ENCODE results near the gene ELSPBP1. TPM values are rescaled to one million over a fixed set of nuclear protein-coding genes. Genes with fewer than 3 reads are reported as not detected.
A peak's percentile ranks its signal among the peaks of the same experiment; 100 is the strongest.
"Not testable (repeated sequence)": the region's sequence is repeated elsewhere in the genome, so short reads cannot be mapped to it uniquely, and the experiment has no call there.

ELSPBP1 gene
- total RNA-seq, 1 experiment from 2014 or later, result not detected

- Histone ChIP-seq H3K23ac (ENCODE audit: insufficient read length, low read depth, low read length) (no peak overlapping the region), H3K4me2 (ENCODE audit: insufficient read depth, insufficient read length, low read length) (no peak overlapping the region), H4K91ac (ENCODE audit: insufficient read length, low read depth, low read length) (no peak overlapping the region), H2BK12ac (ENCODE audit: insufficient read length, low read depth, low read length) (no peak overlapping the region), H2BK120ac (ENCODE audit: low read depth, low read length, poor library complexity, severe bottlenecking) (no peak overlapping the region), H2AK5ac (ENCODE audit: insufficient read length, low read length) (no peak overlapping the region), H3K27me3 (ENCODE audit: insufficient read depth, low read length) (no peaks in the 10 kb centered on the region), H3K14ac (ENCODE audit: insufficient read depth, low read length) (no peak overlapping the region; the same call in 1 of the 2 replicates), H4K8ac (replicated peaks; ENCODE audit: insufficient read length, low read depth, low read length) (no peak overlapping the region), H2BK20ac (ENCODE audit: low read depth, low read length, poor library complexity, severe bottlenecking) (no peak overlapping the region), H2BK15ac (ENCODE audit: low read depth, low read length) (no peak overlapping the region), H2BK5ac (ENCODE audit: insufficient read length, low read length) (no peak overlapping the region), H3K4ac (ENCODE audit: low read depth, low read length) (no peak overlapping the region), H2AFZ (ENCODE audit: low read length) (no peak overlapping the region), H3K9me3 (ENCODE audit: control insufficient read depth, low read depth, low read length) (no peaks in the 10 kb centered on the region), H3K9ac (ENCODE audit: extremely low read depth, insufficient read length, low read length) (no peak overlapping the region), H3K79me2 (ENCODE audit: insufficient read depth, low read length) (no peaks in the 10 kb centered on the region), H3T11ph (ENCODE audit: low read length) (no peak overlapping the region), H4K20me1 (ENCODE audit: control insufficient read depth, insufficient read depth, insufficient read length) (no peaks in the 10 kb centered on the region), H3K27ac (ENCODE audit: insufficient read length, low read depth, low read length) (no peak overlapping the region), H3K4me1 (ENCODE audit: insufficient read depth, low read length) (no peaks in the 10 kb centered on the region; the same call in 1 of the 2 replicates), H4K5ac (ENCODE audit: insufficient read length, low read depth, low read length) (peak overlapping the region; percentile 51), H3K18ac (ENCODE audit: insufficient read length, low read depth, low read length) (peak overlapping the region; percentile 38), H3K79me1 (ENCODE audit: insufficient read depth, low read depth, low read length, poor library complexity, severe bottlenecking) (no peaks in the 10 kb centered on the region), H3K23me2 (ENCODE audit: insufficient read length, low read depth, low read length, poor library complexity, severe bottlenecking) (no peaks in the 10 kb centered on the region), H3K56ac (ENCODE audit: insufficient read length, low read depth, low read length) (no peak overlapping the region)
- Mint-ChIP-seq H3K27ac (no peak overlapping the region), H3K36me3 (ENCODE audit: insufficient read depth in 1 of 3, low read depth in 3 of 3) (peaks cover 2 to 6% (median 6%) of the 10 kb centered on the region in 3 experiments; a peak in 5 of 7 replicates), H3K27me3 (ENCODE audit: low read depth) (peaks cover 5% of the 10 kb centered on the region), H3K4me1 (peaks cover 9 to 15% of the 10 kb centered on the region in 2 experiments), H3K4me3 (peak overlapping the region in 1 of 2 experiments; percentile 11; a peak in 1 of 5 replicates), H3K9me3 (peaks cover 3 to 6% of the 10 kb centered on the region in 2 experiments; a peak in 3 of 5 replicates)
- peak; percentile 52; the same call in 2 of the 3 replicates for TF ChIP-seq CTCF (conservative IDR thresholded peaks at IDR 0.05)
- WGBS (ENCODE audit: extremely low coverage, insufficient read length, low lambda C conversion rate), result no CpG with 5 or more reads among the region's 2 CpGs
- DNase-seq, result no peak
Measured at GRCh38 chr19:48069435-48069834, 75.0 kb downstream of the ELSPBP1 start.

GRCh38 chr19:48070177-48070769 is 75.8 kb downstream of the ELSPBP1 start:
- not testable (repeated sequence) for H3K4ac ChIP-seq (ENCODE audit: low read depth, low read length); DNase-seq; H3K4me3 Mint-ChIP-seq; H2AK5ac ChIP-seq (ENCODE audit: insufficient read length, low read length); H3K18ac ChIP-seq (ENCODE audit: insufficient read length, low read depth, low read length); H3K27me3 Mint-ChIP-seq (ENCODE audit: low read depth); H2BK12ac ChIP-seq (ENCODE audit: insufficient read length, low read depth, low read length); H3K9me3 ChIP-seq (ENCODE audit: control insufficient read depth, low read depth, low read length); H4K8ac ChIP-seq (replicated peaks; ENCODE audit: insufficient read length, low read depth, low read length); H3K14ac ChIP-seq (ENCODE audit: insufficient read depth, low read length); H3K4me1 ChIP-seq (ENCODE audit: insufficient read depth, low read length); H3K23ac ChIP-seq (ENCODE audit: insufficient read length, low read depth, low read length); H3K79me1 ChIP-seq (ENCODE audit: insufficient read depth, low read depth, low read length, poor library complexity, severe bottlenecking); H3K9me3 Mint-ChIP-seq; H3K9ac ChIP-seq (ENCODE audit: extremely low read depth, insufficient read length, low read length); H4K91ac ChIP-seq (ENCODE audit: insufficient read length, low read depth, low read length); H2BK120ac ChIP-seq (ENCODE audit: low read depth, low read length, poor library complexity, severe bottlenecking); H4K20me1 ChIP-seq (ENCODE audit: control insufficient read depth, insufficient read depth, insufficient read length); H3K4me1 Mint-ChIP-seq; H3K56ac ChIP-seq (ENCODE audit: insufficient read length, low read depth, low read length); H2BK20ac ChIP-seq (ENCODE audit: low read depth, low read length, poor library complexity, severe bottlenecking); H3K79me2 ChIP-seq (ENCODE audit: insufficient read depth, low read length); H3K27ac Mint-ChIP-seq; H3K27me3 ChIP-seq (ENCODE audit: insufficient read depth, low read length); H2BK5ac ChIP-seq (ENCODE audit: insufficient read length, low read length); H2BK15ac ChIP-seq (ENCODE audit: low read depth, low read length); H3K27ac ChIP-seq (ENCODE audit: insufficient read length, low read depth, low read length); H3K4me2 ChIP-seq (ENCODE audit: insufficient read depth, insufficient read length, low read length); H2AFZ ChIP-seq (ENCODE audit: low read length); H4K5ac ChIP-seq (ENCODE audit: insufficient read length, low read depth, low read length); H3T11ph ChIP-seq (ENCODE audit: low read length); H3K23me2 ChIP-seq (ENCODE audit: insufficient read length, low read depth, low read length, poor library complexity, severe bottlenecking); H3K36me3 Mint-ChIP-seq (ENCODE audit: insufficient read depth in 1 of 3, low read depth in 3 of 3)
- WGBS (ENCODE audit: extremely low coverage, insufficient read length, low lambda C conversion rate), result no CpG with 5 or more reads among the region's 3 CpGs

Measured in H9 (cell line).